Neural cell (in vitro differentiated cells): ENCODE measurements around the gene TTC23. TPM values are rescaled to one million over a fixed set of nuclear protein-coding genes. Genes with fewer than 3 reads are reported as not detected.

Experiments used
- H2AFZ ChIP-seq: fragments of 200-600, 300-800 bp; sonication (generic), shearing (Covaris generic); 2 replicates; pipeline ENCODE4 v1.6.0; 2014; ENCODE audit warnings: low read depth, mild to moderate bottlenecking, antibody characterized with exemption, low read length, moderate library complexity
- H3F3A ChIP-seq: fragments of 200-600 bp; shearing (Covaris generic); 2 replicates; pipeline ENCODE4 v1.6.1; 2016; ENCODE audit warnings: mild to moderate bottlenecking, moderate library complexity, mixed read lengths, antibody characterized with exemption, low read length; ENCODE audit not compliant: insufficient read depth, poor library complexity, severe bottlenecking
- H3K27ac ChIP-seq: fragments of 200-600, 300-800 bp; sonication (generic), shearing (Covaris generic); 2 replicates; pipeline ENCODE4 v1.5.1; 2014; ENCODE audit warnings: mild to moderate bottlenecking, low read length, moderate library complexity
- H3K27me3 ChIP-seq: fragments of 300-800, 200-600 bp; sonication (generic), shearing (Covaris generic); 2 replicates; pipeline ENCODE4 v1.6.0; 2014; ENCODE audit warnings: mild to moderate bottlenecking, low read depth, low read length, moderate library complexity; ENCODE audit not compliant: insufficient read depth
- H3K36me3 ChIP-seq: fragments of 300-800, 200-600 bp; sonication (generic), shearing (Covaris generic); 2 replicates; pipeline ENCODE4 v1.5.1; 2014; ENCODE audit warnings: mild to moderate bottlenecking, antibody characterized with exemption, low read length, moderate library complexity; ENCODE audit not compliant: insufficient read depth
- H3K4me2 ChIP-seq: fragments of 300-800, 200-600 bp; sonication (generic), shearing (Covaris generic); 2 replicates; pipeline ENCODE4 v1.6.0; 2014; ENCODE audit warnings: mild to moderate bottlenecking, low read length
- H3K4me3 ChIP-seq: fragments of 300-800, 200-600 bp; sonication (generic), shearing (Covaris generic); 2 replicates; pipeline ENCODE4 v1.5.1; 2014; ENCODE audit warnings: mild to moderate bottlenecking, low read length, moderate library complexity
- H3K79me2 ChIP-seq: fragments of 200-600 bp; shearing (Covaris generic); replicated peaks from 2 replicates; pipeline ENCODE4 v1.6.0; 2014; ENCODE audit warnings: mild to moderate bottlenecking, low read length, moderate library complexity; ENCODE audit not compliant: insufficient read depth
- H3K9ac ChIP-seq: fragments of 300-800, 200-600 bp; sonication (generic), shearing (Covaris generic); 2 replicates; pipeline ENCODE4 v1.6.1; 2016; ENCODE audit warnings: mild to moderate bottlenecking, low read length, mixed read lengths
- H3K9me2 ChIP-seq: fragments of 200-600 bp; shearing (Covaris generic); 2 replicates; pipeline ENCODE4 v1.6.1; 2016; ENCODE audit warnings: mild to moderate bottlenecking, low read length, mixed read lengths; ENCODE audit not compliant: insufficient read depth
- H3K9me3 ChIP-seq: fragments of 200-600, 300-800 bp; sonication (generic), shearing (Covaris generic); 2 replicates; pipeline ENCODE4 v1.6.1; 2016; ENCODE audit warnings: mild to moderate bottlenecking, mixed run types, low read length, moderate library complexity, mixed read lengths
- H4K20me1 ChIP-seq: fragments of 200-600 bp; shearing (Covaris generic); 2 replicates; pipeline ENCODE4 v1.6.1; 2016; ENCODE audit warnings: mild to moderate bottlenecking, mixed run types; ENCODE audit not compliant: insufficient read depth
- CTCF ChIP-seq: fragments of 450-650 bp; IDR thresholded peaks from 2 replicates; pipeline ENCODE4 v1.5.1; 2014; ENCODE audit warnings: antibody characterized with exemption, mild to moderate bottlenecking, moderate library complexity; ENCODE audit not compliant: poor library complexity, severe bottlenecking
- EP300 ChIP-seq: fragments of 450-650 bp; conservative IDR thresholded peaks from 2 replicates; pipeline ENCODE4 v1.6.1; 2014; ENCODE audit warnings: antibody characterized with exemption, mild to moderate bottlenecking, moderate library complexity; ENCODE audit not compliant: poor library complexity, severe bottlenecking
- EZH2 ChIP-seq: fragments of 200-600, 300-800 bp; shearing (Covaris generic), sonication (generic); IDR thresholded peaks from 2 replicates; pipeline ENCODE4 v1.6.1; 2014; ENCODE audit warnings: antibody characterized with exemption, low read length, borderline replicate concordance, mild to moderate bottlenecking; ENCODE audit not compliant: insufficient read depth, poor library complexity, severe bottlenecking
- MXI1 ChIP-seq: fragments of 450-650 bp; conservative IDR thresholded peaks from 2 replicates; pipeline ENCODE4 v1.6.1; 2014; ENCODE audit warnings: antibody characterized with exemption, mild to moderate bottlenecking; ENCODE audit not compliant: poor library complexity, severe bottlenecking
- POLR2AphosphoS5 ChIP-seq: IDR thresholded peaks from 2 replicates; pipeline ENCODE4 v1.6.1; 2012
- RAD21 ChIP-seq: fragments of 450-650 bp; conservative IDR thresholded peaks from 2 replicates; pipeline ENCODE4 v1.6.1; 2014; ENCODE audit warnings: antibody characterized with exemption, mild to moderate bottlenecking, moderate library complexity
- REST ChIP-seq: IDR thresholded peaks from 2 replicates; pipeline ENCODE4 v1.6.1; 2012; ENCODE audit warnings: borderline replicate concordance
- SMC3 ChIP-seq: fragments of 450-650 bp; conservative IDR thresholded peaks from 2 replicates; pipeline ENCODE4 v1.6.1; 2014; ENCODE audit warnings: antibody characterized with exemption, mild to moderate bottlenecking, moderate library complexity; ENCODE audit not compliant: poor library complexity
- TAF1 ChIP-seq: IDR thresholded peaks from 2 replicates; pipeline ENCODE4 v1.6.1; 2012; ENCODE audit warnings: low read depth
- polyA plus RNA-seq: library from polyadenylated mRNA; depleted of rRNA; stranded (reverse); fragments of >200 nt; gene quantifications from 2 replicates; pipeline ENCODE4 v1.2.3, GENCODE V29; 2014

TTC23 gene
- polyA plus RNA-seq, 1 donor from 2014 or later: 6.2 TPM

GRCh38 chr15:99120050-99120777 is 129.2 kb downstream of the TTC23 start:
- Histone ChIP-seq H2AFZ (no peak overlapping the region), H3K27ac (no peak overlapping the region), H3K27me3 (no peaks in the 10 kb centered on the region), H3K9me2 (no peaks in the 10 kb centered on the region), H3F3A (no peaks in the 10 kb centered on the region), H3K4me2 (no peak overlapping the region), H3K79me2 (no peaks in the 10 kb centered on the region), H3K9ac (no peak overlapping the region), H3K9me3 (no peaks in the 10 kb centered on the region), H4K20me1 (no peaks in the 10 kb centered on the region), H3K4me3 (no peak overlapping the region), H3K36me3 (no peaks in the 10 kb centered on the region)
- TF ChIP-seq RAD21 (no peak), EP300 (no peak), POLR2AphosphoS5 (no peak)

- no peak overlapping the region for H3K27ac ChIP-seq
- TF ChIP-seq REST: no peak
- TF ChIP-seq EP300: no peak
- TF ChIP-seq CTCF: no peak
- no peak for TF ChIP-seq MXI1
- TF ChIP-seq EZH2: no peak
- TF ChIP-seq TAF1: no peak
- TF ChIP-seq RAD21: no peak
- no peak for TF ChIP-seq SMC3
These were observed 130.4 kb downstream of the TTC23 start for GRCh38 chr15:99118801-99119546.

More at GRCh38 chr15:99118801-99119546, 130.4 kb downstream of the TTC23 start:
- no peaks in the 10 kb centered on the region for H3F3A ChIP-seq
- no peak overlapping the region for H2AFZ ChIP-seq
- no peaks in the 10 kb centered on the region for H4K20me1 ChIP-seq
- no peak overlapping the region for H3K9ac ChIP-seq
- no peaks in the 10 kb centered on the region for H3K79me2 ChIP-seq
- no peaks in the 10 kb centered on the region for H3K9me3 ChIP-seq
- no peaks in the 10 kb centered on the region for H3K36me3 ChIP-seq
- no peak overlapping the region for H3K4me3 ChIP-seq
- no peaks in the 10 kb centered on the region for H3K27me3 ChIP-seq
- H3K4me2 ChIP-seq: no peak overlapping the region
- no peaks in the 10 kb centered on the region for H3K9me2 ChIP-seq
